ENCODE results near the gene OGA. TPM values are rescaled to one million over a fixed set of nuclear protein-coding genes. Genes with fewer than 3 reads are reported as not detected.

OGA gene
- total and polyA plus RNA-seq, 9 of the 15 experiments (the other 6 are each of a cell fraction or from before 2014, with no cell fraction given) = 13.5 to 73.5 (median 59.5) TPM

- TF ChIP-seq CEBPZ (IDR thresholded peaks at IDR 0.05; ENCODE audit: borderline replicate concordance, low read depth, low read length) (no peak), ZC3H8 (IDR thresholded peaks at IDR 0.05) (no peak), CC2D1A (IDR thresholded peaks at IDR 0.05) (no peak), LEF1 (IDR thresholded peaks at IDR 0.05) (peak; percentile 69), ZNF175 (CRISPR knock-in tag; IDR thresholded peaks at IDR 0.05; ENCODE audit: low read depth) (no peak), SREBF2 (CRISPR knock-in tag; IDR thresholded peaks at IDR 0.05) (no peak), FOXJ2 (tag; IDR thresholded peaks at IDR 0.05) (peak; percentile 38; the same call in 1 of the 2 replicates), ARHGAP35 (IDR thresholded peaks at IDR 0.05; ENCODE audit: partially characterized antibody) (no peak), SIX5 (IDR thresholded peaks at IDR 0.05; ENCODE audit: borderline replicate concordance in 1 of 2, insufficient read depth in 1 of 2, low read depth in 1 of 2, low read length in 2 of 2) (no peak), PATZ1 (CRISPR knock-in tag; IDR thresholded peaks at IDR 0.05; ENCODE audit: borderline replicate concordance) (no peak), HEY1 (CRISPR knock-in tag; IDR thresholded peaks at IDR 0.05; ENCODE audit: borderline replicate concordance) (no peak), HIVEP1 (CRISPR knock-in tag; IDR thresholded peaks at IDR 0.05) (no peak), PCBP1 (IDR thresholded peaks at IDR 0.05; ENCODE audit: low read depth, low read length, poor library complexity, severe bottlenecking) (no peak), SNRNP70 (optimal IDR thresholded peaks at IDR 0.05; ENCODE audit: low read depth, low read length) (no peak)
- TF ChIP-seq, protein P1, sequence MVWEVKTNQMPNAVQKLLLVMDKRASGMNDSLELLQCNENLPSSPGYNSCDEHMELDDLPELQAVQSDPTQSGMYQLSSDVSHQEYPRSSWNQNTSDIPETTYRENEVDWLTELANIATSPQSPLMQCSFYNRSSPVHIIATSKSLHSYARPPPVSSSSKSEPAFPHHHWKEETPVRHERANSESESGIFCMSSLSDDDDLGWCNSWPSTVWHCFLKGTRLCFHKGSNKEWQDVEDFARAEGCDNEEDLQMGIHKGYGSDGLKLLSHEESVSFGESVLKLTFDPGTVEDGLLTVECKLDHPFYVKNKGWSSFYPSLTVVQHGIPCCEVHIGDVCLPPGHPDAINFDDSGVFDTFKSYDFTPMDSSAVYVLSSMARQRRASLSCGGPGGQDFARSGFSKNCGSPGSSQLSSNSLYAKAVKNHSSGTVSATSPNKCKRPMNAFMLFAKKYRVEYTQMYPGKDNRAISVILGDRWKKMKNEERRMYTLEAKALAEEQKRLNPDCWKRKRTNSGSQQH (CRISPR knock-in tag; IDR thresholded peaks at IDR 0.05) = peak; percentile 34; the same call in 1 of the 2 replicates
- TF ChIP-seq, protein P2, sequence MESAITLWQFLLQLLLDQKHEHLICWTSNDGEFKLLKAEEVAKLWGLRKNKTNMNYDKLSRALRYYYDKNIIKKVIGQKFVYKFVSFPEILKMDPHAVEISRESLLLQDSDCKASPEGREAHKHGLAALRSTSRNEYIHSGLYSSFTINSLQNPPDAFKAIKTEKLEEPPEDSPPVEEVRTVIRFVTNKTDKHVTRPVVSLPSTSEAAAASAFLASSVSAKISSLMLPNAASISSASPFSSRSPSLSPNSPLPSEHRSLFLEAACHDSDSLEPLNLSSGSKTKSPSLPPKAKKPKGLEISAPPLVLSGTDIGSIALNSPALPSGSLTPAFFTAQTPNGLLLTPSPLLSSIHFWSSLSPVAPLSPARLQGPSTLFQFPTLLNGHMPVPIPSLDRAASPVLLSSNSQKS (CRISPR knock-in tag; IDR thresholded peaks at IDR 0.05) = no peak
Observed at GRCh38 chr10:101830322-101831168, 12.3 kb upstream of the OGA start (continued).

All from K562 (cell line).